PFSK-1 (cell line): ENCODE results near the gene ARSA.
A peak's percentile ranks its signal among the peaks of the same experiment; 100 is the strongest.

Experiments used
- FOXP2 ChIP-seq: optimal IDR thresholded peaks from 2 replicates; pipeline ENCODE3; 2011; ENCODE audit warnings: borderline replicate concordance, control low read depth, inconsistent platforms; ENCODE audit not compliant: insufficient read depth; ENCODE audit errors: extremely low read length, extremely low read depth
- POLR2AphosphoS5 ChIP-seq: IDR thresholded peaks from 2 replicates; pipeline ENCODE4 v1.6.1; 2012; ENCODE audit warnings: low read depth, mild to moderate bottlenecking, control low read depth, low read length, moderate library complexity
- SIN3A ChIP-seq: IDR thresholded peaks from 2 replicates; pipeline ENCODE4 v1.6.1; 2012; ENCODE audit warnings: mild to moderate bottlenecking, low read length, moderate library complexity, borderline replicate concordance; ENCODE audit not compliant: insufficient read depth
- TAF1 ChIP-seq: IDR thresholded peaks from 2 replicates; pipeline ENCODE4 v1.6.1; 2012; ENCODE audit warnings: low read length, control low read depth, borderline replicate concordance; ENCODE audit not compliant: insufficient read depth
- TF ChIP-seq, protein P1 (sequence below), 2 experiments: IDR thresholded peaks; 2 replicates each; pipeline versions ENCODE4 v1.6.1 to v1.8.0; 2011 to 2012; ENCODE audit warnings: low read depth in 2 of 2, low read length in 2 of 2, control low read depth in 1 of 2, inconsistent platforms in 1 of 2, mild to moderate bottlenecking in 1 of 2, moderate library complexity in 1 of 2; ENCODE audit not compliant: insufficient read depth in 1 of 2

Gene ARSA

DNA sequence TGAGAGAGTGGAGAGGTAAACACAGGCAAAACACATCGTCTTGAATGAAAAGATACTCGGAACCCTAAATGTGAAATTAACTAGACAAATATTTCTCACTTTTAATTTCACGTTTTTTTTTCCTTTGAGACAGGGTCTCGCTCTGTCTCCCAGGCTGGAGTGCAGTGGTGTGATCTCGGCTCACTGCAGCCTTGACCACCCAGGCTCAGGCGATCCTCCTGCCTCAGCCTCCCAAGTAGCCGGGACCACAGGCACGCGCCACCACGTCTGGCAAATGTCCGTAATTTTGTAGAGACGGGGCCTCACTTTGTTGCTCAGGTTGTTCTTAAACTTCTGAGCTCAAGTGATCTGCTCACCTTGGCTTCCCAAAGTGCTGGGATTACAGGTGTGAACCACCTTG lies 37.3 kb upstream of the ARSA start:
- no peak for TF ChIP-seq SIN3A
- no peak for TF ChIP-seq FOXP2
- no peak for TF ChIP-seq POLR2AphosphoS5
- TF ChIP-seq, protein P1, sequence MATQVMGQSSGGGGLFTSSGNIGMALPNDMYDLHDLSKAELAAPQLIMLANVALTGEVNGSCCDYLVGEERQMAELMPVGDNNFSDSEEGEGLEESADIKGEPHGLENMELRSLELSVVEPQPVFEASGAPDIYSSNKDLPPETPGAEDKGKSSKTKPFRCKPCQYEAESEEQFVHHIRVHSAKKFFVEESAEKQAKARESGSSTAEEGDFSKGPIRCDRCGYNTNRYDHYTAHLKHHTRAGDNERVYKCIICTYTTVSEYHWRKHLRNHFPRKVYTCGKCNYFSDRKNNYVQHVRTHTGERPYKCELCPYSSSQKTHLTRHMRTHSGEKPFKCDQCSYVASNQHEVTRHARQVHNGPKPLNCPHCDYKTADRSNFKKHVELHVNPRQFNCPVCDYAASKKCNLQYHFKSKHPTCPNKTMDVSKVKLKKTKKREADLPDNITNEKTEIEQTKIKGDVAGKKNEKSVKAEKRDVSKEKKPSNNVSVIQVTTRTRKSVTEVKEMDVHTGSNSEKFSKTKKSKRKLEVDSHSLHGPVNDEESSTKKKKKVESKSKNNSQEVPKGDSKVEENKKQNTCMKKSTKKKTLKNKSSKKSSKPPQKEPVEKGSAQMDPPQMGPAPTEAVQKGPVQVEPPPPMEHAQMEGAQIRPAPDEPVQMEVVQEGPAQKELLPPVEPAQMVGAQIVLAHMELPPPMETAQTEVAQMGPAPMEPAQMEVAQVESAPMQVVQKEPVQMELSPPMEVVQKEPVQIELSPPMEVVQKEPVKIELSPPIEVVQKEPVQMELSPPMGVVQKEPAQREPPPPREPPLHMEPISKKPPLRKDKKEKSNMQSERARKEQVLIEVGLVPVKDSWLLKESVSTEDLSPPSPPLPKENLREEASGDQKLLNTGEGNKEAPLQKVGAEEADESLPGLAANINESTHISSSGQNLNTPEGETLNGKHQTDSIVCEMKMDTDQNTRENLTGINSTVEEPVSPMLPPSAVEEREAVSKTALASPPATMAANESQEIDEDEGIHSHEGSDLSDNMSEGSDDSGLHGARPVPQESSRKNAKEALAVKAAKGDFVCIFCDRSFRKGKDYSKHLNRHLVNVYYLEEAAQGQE (IDR thresholded peaks at IDR 0.05; ENCODE audit: insufficient read depth in 1 of 2, low read depth in 2 of 2, low read length in 2 of 2), result no peak
- TF ChIP-seq TAF1, result no peak

DNA sequence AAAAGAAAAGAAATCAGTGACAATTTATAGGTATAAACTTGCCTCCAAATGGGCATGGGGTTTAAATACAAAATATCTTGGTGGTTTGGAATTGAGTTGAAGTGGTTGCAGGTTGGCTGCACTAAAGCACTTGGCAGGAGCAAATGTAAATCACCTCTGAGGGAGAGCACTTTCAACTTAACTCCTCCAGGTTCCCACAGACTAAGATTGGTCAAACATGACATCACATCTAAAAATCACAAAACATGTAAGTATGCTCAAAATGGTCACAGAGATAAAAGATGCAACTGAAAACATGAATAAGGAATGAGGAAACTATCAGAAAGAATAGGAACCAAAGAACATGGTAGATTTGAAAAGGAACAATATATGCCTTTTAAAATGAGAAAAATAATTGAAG lies 32.4 kb upstream of the ARSA start:
- TF ChIP-seq, protein P1 (IDR thresholded peaks at IDR 0.05; ENCODE audit: insufficient read depth in 1 of 2, low read depth in 2 of 2, low read length in 2 of 2), result no peak
- TF ChIP-seq FOXP2 (no peak), TAF1 (no peak), SIN3A (no peak), POLR2AphosphoS5 (no peak)

DNA sequence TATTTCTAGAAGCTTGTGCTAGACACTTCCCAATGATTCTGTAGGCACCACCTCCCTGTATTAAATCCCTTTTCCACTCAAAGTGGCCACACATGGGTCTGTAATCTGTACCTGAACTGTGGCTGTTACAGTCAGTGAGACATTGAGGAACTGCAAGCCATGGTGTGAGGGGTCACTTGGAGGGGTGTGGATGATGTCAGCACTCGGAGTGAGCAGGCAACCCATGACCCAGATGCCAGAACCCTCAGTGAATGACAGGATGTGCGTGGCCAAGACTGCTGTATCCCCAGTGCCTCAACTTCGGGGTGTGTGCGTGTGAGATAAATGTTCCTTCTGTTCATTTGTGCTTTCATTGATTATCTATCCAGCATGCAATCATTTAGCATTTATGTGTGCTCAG lies 30.0 kb upstream of the ARSA start:
- TF ChIP-seq SIN3A (no peak), TAF1 (no peak), FOXP2 (no peak), POLR2AphosphoS5 (no peak)
- TF ChIP-seq, protein P1 (IDR thresholded peaks at IDR 0.05; ENCODE audit: insufficient read depth in 1 of 2, low read depth in 2 of 2, low read length in 2 of 2), result no peak

DNA sequence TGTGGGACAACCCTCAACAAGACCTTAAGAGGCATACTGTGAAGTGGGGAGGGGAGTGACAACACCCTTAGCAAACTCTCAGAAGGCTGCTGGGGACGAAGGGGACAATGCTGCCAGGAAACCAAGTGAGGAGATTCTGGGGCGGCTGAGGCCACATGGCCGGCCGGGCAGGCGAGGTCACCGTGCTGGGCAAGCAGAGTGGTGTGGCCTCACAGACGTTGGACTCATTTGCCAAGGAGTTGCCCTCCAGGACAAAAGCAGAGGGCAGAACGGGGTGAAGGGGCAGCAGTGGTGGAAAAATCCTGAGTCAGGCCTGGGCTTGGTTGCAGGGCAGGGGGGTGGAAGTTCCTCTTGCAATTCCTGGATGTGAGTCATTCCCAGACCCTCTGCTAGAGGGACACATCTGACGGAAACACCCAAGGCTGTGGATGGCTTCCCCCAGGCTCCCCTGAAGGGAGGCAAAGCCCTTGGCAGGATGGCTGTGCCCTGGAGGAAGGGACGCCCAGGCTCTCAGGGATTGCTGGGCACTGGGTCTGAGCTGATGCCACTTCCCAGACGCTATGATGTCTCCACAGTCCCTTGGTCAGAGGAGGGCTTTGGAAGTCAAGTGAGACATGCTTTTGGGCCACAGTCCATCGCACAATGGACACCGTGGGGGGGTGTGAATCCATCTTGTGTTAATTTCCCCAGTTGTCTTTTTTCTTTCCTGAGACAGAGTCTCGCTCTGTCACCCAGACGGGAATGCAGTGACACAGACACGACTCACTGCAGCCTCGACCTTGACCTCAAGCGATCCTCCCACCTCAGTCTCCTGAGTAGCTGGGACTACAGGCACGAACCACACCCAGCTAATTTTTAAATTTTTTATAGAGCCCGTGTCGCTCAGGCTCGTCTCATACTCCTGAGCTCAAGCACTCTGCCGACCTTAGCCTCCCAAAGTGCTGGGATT lies 28.4 kb upstream of the ARSA start:
- TF ChIP-seq, protein P1 (IDR thresholded peaks at IDR 0.05; ENCODE audit: insufficient read depth in 1 of 2, low read depth in 2 of 2, low read length in 2 of 2), result no peak
- TF ChIP-seq SIN3A, result no peak
- TF ChIP-seq FOXP2, result peak; percentile 32
- TF ChIP-seq TAF1, result no peak
- no peak for TF ChIP-seq POLR2AphosphoS5
